DMS53 treated with DMSO at 0.1 percent for 48 hours (cell line): ENCODE measurements around the gene STK36.

Experiments
- DNase-seq: peaks from one replicate; lab custom pipeline; 2025; ENCODE audit not compliant: unreplicated experiment; lab: John Stamatoyannopoulos, UW

The STK36 gene

DNA sequence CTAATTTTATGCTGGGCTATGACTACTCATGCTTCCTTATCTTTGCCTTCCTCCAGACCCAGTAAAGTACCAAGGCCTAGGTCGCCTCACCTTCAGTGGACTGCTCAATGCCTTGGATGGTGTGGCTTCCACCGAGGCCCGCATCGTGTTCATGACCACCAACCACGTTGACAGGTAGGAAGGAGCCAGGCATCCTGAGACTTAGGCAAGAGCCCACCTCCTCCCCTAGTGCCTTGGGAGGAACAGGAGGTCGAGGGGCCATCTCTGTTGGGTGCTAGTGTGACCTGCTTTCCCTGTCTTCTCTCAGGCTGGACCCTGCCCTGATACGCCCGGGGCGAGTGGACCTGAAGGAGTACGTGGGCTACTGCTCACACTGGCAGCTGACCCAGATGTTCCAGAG lies 9.1 kb upstream of the STK36 start:
- DNase-seq = no peak

DNA sequence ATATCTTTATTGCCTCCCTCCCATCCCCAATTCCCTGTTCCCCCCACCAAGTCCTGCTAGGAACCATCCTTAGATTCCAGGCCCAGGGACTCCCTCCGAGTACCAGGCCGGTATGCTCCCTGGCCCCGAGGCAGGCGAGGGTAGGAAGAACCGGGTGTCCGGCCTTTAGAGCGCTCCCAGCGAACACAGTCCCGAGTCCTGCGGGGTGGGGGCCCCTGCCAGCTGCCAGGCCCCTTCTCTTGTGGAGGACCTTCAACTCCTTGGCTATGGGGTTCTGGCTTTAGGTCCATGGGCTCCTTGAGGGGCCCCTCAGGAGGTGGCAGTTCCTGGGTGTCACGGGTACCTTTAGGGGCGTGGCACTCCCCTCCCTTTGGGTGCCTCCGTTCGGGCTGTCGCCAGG lies 8.0 kb upstream of the STK36 start:
- no peak for DNase-seq

DNA sequence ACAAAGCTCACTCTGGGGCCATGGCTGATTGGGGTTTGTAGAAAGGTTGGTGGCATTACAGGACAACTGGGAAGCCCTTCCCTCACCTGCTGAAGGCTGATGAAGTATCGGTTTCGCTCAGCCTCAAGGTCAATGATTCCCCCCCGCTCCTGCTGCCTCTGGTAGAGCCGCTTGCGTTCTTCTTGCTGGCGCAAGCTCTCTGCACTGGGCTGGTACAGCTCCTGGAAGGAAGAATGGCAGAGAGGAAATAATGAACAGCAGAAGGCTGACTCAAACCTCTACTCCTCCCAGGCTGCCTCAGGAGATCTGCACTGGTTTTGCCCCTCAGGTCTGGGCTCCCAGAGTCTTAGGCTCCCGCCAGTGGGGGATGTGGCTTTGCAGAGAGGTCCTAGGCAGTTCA lies 7.2 kb upstream of the STK36 start:
- DNase-seq = no peak

DNA sequence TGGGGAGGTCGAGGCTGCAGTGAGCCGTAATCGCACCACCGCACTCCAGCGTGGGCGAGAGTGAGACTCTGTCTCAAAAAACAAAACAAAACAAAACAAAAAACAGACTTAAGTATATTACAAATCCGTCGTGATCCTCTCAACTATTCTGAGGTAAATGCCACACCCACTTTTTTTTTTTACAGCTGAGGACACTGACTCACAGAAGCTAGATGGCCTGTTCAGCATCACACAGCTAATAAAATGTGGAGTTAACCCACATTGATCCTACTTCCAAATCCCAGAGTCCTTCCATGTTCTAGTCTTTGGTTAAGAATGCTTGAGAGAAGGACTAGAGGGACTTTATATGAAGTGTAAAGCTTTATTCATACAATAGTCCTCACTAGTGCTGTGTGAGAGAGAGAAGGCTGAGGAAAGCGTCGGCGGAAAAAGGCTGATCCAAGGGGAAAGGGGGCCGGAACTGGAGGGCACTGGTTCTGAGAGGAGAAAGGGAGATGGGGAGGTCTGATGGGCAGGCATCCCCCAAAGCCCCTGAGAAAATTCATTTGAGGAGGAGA lies 711 bp upstream of the STK36 start:
- DNase-seq = no peak

DNA sequence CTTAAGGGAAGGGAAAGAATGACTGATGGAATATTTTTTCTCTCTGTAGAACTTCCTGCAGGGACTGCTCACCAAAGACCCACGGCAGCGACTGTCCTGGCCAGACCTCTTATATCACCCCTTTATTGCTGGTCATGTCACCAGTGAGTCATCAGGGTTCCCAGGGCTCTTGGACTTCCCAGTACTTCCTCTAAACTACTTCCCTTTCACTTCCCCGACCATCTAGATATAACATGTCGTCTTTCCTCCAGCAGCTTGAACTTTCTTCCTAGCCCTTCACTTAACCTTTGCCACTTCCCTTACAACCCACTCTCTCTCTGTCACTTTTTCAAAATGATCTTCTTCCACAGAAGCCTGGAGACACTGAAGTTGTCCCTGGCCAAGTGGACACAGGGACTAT lies 7.2 kb downstream of the STK36 start:
- no peak for DNase-seq

DNA sequence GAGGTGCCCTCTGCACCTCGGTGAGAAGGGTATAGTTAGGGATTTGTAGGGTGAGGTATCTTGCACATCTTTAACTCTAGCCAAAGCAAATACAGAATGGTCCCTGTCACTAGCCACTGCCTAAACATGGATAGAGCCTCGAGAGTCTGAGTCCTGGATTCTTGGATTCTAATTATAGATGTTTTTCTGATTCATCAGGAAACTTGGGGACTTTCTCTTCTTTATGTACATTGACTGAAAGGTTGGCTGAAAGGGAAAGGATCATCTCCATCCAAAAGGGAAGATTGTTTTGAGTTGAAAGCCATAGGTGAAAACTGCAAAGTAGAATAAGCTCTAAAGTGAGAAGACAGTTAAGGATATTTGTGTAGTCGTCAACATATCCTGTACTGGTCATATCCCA lies 8.2 kb downstream of the STK36 start:
- no peak for DNase-seq

DNA sequence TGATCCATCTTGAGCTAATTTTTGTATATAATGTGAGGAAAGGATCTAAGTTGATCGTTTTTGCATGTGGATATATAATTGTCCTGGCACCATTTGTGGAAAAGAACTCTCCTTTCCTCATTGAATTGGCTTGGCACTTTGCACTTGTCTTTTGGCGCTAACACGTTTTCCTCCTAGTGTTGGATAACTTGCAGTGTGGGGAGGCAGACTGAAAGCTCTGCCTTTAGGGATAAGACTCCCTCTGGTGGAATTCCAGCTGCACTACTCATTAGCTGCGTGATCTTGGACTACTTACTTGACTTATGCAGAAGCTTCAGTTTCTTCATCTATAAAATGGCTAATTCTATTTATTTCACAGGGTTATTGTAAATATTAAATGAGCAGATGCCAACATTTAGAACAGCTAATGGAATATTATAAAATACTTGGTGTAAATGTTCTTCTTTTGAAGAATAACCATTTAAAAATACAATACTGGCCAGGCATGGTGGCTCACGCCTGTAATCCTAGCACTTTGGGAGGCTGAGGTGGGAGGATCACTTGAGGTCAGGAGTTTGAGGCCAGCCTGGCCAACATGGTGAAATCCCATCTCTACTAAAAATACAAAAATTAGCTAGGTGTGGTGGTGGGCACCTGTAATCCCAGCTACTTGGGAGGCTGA lies 15.6 kb downstream of the STK36 start:
- DNase-seq = peak; percentile 37

DNA sequence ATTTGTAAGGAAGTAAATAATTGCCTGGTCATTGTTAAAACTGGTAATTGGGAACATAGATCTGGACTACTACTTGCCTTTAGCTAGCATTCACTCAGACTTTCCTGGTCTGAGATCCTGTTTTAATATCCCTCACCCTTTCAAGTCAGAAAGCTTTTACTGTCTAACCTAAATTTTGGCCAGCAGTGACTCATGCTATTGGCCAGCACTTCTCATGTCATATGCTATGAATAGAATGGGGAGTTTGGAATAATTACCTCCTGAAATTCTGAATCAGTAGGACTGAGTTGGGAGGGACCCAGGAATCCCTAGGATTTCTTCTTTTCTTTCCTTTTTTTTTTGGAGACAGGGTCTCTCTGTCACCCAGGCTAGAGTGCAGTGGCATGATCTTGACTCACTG lies 19.3 kb downstream of the STK36 start:
- DNase-seq = no peak

DNA sequence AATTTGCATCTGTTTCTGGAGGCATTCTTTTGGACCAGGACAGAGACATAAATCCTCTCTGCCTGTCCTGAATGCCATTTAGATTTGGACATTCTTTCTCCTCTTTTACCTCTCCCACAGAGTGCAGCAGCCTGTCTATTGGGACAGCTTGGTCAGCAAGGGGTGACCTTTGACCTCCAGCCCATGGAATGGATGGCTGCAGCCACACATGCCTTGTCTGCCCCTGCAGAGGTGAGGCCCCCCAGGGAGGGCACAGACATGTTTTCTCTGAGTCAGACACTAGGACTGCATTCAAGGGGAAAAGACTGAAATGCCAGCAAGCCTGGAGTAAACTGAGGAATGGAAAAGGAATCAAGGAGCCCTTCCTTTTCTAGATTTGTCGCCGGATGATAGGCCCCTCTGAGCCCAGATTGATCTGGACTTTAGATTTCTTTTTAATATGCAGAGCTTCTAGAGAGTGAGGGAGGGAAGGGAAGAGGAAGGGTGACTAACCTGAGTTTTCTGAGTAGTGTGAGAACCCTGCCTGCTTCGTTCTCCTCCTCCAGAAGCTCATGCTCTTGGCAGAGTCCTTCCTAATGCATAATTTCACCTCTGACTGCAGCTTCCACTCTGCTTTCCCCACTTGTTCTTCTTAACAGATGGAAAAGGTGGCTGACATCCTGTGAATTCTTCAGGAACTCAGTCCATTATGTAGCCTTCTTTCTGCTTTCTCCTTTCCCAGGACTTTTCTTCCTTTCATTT lies 22.7 kb downstream of the STK36 start:
- DNase-seq = no peak

DNA sequence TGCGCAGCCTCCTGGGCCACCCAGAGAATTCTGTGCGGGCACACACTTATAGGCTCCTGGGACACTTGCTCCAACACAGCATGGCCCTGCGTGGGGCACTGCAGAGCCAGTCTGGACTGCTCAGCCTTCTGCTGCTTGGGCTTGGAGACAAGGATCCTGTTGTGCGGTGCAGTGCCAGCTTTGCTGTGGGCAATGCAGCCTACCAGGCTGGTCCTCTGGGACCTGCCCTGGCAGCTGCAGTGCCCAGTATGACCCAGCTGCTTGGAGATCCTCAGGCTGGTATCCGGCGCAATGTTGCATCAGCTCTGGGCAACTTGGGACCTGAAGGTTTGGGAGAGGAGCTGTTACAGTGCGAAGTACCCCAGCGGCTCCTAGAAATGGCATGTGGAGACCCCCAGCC lies 27.0 kb downstream of the STK36 start:
- DNase-seq = no peak

DNA sequence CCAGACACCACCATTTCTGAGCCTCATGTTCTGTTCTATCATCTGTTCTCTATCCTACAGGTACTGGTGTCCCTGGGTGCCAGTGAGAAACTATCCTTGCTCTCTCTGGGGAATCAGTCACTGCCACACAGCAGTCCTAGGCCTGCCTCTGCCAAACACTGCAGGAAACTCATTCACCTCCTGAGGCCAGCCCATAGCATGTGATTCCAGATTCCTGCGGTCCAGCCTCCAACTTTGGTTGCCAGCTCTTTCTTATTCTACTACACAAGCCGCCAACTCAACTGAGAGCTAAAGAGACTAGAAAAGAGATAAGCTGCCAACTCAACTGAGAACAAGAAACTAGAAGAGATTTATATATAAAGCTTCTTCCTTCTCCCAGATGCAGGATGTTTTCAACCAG lies 29.9 kb downstream of the STK36 start:
- no peak for DNase-seq

DNA sequence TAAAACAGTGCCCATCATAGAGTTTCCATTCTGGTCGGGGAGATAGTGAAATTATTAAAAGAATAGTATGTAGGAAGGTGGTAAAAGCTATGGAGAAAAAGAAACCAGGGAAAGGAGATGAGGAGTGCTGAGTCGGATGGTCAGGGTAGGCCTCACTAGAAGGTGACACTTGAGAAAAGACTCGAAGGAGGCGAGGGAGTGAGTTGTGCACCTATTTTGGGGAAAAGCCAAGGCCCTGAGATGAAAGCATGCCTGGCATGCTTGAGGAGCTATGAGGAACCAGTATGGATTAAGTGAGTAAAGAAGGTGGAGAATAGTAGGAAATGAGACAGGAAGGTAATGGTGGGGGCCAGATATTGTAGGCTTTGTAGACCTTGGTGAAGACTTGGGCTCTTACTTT lies 31.5 kb downstream of the STK36 start:
- no peak for DNase-seq

DNA sequence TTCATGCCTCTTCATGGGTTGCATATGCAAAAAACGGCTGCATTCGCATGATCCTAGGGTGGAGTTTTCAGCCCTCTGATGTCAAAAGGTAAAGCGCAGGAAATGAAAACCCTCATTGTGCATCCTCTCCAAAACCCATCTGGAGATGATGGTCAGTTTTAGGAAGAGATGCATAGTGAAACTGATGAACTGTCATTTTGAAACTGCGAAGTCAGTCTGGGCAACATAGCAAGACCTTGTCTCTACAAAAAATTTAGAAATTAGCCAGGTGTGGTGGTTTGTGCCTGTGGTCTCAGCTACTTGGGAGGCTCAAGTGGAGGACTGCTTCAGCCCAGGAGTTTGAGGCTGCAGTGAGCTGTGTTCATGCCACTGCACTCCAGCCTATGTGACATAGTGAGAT lies 36.2 kb downstream of the STK36 start:
- DNase-seq = no peak

DNA sequence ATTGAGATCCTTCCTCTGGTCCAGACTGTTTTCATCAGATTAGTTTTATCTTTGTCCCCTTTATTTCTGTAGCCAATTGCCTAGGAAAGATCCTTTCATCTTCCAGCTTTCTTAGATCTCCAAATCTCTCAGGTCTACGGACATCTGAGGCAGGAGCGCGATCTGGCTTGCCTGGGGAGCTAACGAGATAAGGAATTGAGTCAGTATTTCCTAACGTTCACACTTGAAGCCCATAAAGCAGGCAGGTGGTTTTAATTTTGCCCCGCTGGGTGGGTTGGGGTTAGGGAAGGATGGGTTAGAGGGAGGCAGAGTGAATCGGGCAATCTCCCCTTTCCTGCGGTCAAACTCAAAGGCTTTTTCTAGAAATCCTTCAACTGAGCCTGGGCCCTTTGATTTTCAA lies 38.0 kb downstream of the STK36 start:
- DNase-seq = no peak

DNA sequence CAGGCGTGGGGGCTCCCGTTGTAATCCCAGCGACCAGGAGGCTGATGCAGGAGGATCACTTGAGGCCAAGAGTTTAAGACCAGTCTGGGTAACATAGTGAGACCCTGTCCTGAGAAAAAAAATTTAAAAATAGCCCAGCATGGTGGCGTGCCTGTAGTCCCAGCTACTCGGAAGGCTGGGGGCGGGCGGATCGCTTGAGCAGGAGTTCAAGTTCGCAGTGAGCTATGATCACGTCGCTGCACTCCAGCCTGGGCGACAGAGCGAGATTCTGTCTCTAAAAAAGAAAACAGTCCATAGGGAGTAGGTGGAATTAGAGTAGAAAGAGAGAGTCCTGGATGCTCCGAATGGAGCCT lies 38.4 kb downstream of the STK36 start:
- no peak for DNase-seq

DNA sequence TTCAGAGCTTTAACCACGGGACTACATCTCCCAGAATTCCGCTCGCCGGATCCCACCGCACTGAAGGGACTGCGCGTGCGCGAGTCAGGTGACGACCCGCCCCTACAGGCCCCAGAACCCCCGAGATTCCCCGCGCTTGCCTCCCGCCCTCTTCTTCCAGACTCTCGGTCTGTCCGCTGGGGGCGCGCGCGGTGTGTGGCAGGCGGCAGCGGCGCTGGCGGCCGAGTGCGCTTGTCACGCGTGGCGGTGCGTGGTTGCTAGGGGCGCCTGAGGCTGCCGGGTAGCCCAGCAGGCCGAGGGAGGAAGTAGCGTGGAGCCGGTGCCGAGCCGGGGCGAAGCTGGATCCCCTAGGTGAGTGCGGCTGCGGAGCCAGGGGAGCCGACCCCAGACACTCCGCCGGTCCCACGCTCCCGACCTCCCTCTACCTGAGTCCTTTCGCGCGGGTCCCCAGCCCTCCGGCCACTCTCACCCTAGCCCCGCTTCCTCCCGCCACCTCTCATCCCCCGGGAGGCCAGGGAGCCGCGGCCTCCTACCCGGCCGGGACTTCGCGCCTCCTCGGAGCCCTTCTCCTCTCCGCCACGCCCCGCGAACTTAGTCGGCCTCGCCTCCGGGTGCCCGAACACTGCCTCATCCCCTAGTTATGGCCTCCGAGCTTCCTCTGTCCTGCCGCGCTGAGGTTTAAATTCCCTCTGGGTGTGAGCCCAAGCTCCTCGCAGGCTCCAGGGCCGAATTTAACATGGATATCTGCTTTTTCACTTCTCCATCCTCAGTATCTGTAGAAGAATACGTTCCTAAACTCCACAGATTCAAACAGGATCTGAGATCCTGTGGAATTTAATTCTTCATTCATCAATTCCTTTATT lies 39.0 kb downstream of the STK36 start, which contains the start of gene TTLL4:
Gene TTLL4, plus strand, starts transcription at position 149 of the 863 bp plus-strand sequence. CDS start 26,842 bp downstream, outside the sequence.
- peak; percentile 76 for DNase-seq

DNA sequence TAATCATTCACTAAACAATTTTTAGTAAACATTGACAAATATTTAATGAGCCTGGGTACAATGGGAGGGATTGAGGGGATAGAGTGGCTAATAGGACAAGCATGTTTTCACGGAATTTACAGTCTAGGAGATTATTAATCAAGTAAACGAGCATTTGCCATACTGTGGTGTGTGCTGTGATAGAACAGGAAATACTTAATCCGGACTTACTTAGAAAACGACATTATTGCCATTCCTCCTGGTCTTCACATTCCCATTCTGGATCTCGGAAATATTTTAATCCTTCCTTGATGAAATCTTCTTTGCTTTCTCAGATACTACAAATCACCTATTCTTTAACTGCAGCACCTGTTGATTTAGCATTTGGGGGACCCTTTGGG lies 39.7 kb downstream of the STK36 start:
- no peak for DNase-seq

DNA sequence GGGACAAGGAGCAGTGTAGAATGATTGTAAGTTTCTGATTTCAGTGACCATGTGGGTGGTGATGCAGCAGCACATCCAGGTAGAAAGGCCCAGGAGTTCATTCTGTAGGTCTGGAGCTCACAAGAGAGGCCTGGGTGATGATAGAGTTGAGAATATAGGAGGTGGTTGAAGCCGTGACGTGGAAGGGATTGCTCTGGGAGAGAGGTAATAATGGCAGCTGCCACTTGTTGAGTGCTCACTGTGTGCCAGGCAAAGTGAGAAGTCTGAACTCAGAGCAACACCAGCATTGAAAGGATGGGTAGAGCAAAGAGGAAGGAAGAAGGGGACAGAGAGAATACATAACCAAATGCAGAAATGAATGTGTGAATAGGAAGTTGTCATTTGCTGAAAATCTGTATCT lies 42.0 kb downstream of the STK36 start:
- no peak for DNase-seq

DNA sequence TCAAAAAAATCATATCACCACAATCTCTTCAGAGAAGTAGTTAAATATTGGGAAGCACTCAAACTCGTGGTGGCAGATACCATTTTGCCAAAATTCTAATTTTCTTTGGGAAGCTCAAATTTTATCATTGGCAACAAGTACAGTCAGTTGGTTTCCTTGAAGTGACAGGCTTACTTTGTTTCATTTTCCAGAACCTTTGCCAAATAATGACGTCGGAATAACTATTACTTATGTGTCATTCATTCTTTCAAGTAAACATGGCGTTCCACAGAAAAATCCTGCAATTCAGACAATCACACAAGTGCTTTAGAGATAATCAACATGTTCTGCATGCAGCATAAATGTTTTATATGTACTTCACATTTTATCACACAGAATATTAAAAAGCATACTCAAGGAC lies 44.2 kb downstream of the STK36 start:
- no peak for DNase-seq

DNA sequence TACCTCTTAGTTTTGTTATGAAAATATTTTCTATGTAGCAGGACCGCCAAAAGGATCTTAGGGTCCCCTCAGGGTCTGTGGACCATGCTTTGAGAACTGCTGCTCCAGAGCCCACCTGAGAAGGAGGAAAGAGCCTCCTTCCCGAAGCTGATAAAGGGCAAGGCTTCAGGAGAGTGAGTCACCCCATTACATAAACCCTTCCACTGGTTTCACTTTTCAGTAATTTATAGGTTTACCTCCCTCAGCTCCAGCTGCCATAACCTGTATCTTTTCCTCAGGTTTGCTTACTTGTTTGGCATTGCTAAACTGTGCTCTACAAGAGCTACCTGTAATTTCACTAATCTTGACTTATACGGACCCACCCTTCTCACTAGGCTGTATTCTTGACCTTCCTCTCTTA lies 45.4 kb downstream of the STK36 start:
- DNase-seq = no peak

DNA sequence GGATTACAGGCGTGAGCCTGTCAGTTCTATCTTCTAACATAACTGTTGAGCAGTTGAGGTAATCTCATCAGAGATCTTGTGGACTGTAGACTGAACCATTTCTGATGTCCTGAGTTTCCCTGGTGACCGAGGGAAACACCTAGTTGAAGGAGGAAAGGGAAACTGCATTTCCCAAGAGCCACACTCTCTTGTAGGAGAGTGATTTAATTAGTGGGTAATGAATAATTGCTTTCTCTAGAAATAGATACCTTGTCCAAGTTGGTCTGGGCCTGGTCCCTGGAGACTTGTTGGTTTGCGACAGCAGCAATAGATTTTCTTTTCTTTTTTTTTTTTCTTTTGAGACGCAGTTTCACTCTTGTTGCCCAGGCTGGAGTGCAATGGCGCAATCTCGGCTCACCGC lies 46.2 kb downstream of the STK36 start:
- no peak for DNase-seq

DNA sequence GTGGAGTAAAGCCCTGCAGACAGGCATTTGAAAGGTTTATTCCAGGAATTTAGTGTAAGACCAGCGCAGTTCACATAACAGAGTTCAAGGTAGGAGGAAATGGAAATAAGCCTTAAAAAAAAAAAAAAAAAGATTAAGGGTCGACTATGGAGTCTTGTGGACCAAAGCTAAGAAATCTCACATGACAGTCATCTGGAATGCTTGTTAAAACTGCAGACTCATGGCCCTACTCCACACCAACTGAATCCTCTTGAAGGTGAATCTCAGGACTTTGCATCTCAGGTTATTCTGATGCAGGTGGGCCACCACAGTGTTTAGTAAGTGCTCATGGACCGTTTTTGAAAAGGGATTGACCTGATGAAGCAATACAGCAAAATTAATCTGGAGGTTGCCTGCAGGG lies 47.6 kb downstream of the STK36 start:
- DNase-seq = no peak
